ENCODE data around the gene COL8A2.

DNA sequence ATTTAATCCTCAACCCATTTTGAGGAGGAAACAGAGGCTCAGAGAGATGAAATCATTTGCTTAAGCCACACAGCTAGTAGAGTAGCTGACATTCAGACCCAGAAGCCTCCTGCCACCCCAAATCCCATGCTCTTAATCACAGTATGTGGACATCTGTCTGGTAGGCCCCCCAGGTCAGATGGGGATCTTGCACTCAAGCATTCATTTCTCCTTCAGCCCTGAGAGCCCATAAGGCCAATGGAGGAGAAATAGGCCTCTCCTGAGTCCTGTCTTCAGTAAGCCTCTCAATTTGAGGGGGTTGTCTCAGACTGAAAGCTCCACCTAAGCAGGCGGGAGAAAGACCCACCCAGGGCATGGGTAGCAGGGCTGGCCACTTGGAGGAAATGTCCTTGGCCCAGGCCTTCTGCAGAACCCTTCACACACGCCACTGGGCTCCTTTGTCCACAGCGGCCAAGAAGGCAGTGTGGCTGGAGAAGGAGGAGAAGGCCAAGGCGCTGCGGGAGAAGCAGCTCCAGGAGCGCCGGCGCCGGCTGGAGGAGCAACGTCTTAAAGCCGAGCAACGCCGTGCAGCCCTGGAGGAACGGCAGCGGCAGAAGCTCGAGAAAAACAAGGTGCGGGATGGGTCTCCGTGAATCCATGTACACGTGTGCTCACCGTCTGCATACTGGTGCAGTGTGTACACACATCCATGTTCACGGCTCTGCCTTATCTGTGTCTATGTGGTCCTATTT is 47.2 kb upstream of the COL8A2 start:
- TF ChIP-seq, protein P1, sequence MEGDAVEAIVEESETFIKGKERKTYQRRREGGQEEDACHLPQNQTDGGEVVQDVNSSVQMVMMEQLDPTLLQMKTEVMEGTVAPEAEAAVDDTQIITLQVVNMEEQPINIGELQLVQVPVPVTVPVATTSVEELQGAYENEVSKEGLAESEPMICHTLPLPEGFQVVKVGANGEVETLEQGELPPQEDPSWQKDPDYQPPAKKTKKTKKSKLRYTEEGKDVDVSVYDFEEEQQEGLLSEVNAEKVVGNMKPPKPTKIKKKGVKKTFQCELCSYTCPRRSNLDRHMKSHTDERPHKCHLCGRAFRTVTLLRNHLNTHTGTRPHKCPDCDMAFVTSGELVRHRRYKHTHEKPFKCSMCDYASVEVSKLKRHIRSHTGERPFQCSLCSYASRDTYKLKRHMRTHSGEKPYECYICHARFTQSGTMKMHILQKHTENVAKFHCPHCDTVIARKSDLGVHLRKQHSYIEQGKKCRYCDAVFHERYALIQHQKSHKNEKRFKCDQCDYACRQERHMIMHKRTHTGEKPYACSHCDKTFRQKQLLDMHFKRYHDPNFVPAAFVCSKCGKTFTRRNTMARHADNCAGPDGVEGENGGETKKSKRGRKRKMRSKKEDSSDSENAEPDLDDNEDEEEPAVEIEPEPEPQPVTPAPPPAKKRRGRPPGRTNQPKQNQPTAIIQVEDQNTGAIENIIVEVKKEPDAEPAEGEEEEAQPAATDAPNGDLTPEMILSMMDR (IDR thresholded peaks at IDR 0.05), result no peak
- no peak for TF ChIP-seq POLR2A (IDR thresholded peaks at IDR 0.05)
- TF ChIP-seq POLR2AphosphoS5 (IDR thresholded peaks at IDR 0.05), result no peak
